HepG2 (cell line): ENCODE measurements around the gene SGF29. TPM values are rescaled to one million over a fixed set of nuclear protein-coding genes. Genes with fewer than 3 reads are reported as not detected.

Experiments used
- CCDC6 ChIP-seq: sonication (generic); formaldehyde crosslinking; IDR thresholded peaks from 2 replicates; pipeline ENCODE4 v1.8.1; 2022; ENCODE audit warnings: mild to moderate bottlenecking, missing genetic modification reagents, moderate library complexity
- GLI4 ChIP-seq: sonication (generic); formaldehyde crosslinking; IDR thresholded peaks from 2 replicates; pipeline ENCODE4 v1.5.1; 2020; ENCODE audit warnings: missing genetic modification reagents, mild to moderate bottlenecking, moderate library complexity, borderline replicate concordance
- HDAC1 ChIP-seq: sonication (generic); formaldehyde crosslinking; IDR thresholded peaks from 2 replicates; pipeline ENCODE4 v1.5.1; 2020; ENCODE audit warnings: mild to moderate bottlenecking, missing genetic modification reagents
- MIXL1 ChIP-seq: IDR thresholded peaks from 2 replicates; pipeline ENCODE4 v1.6.1; 2016
- SALL2 ChIP-seq: sonication (generic); formaldehyde crosslinking; IDR thresholded peaks from 2 replicates; pipeline ENCODE4 v1.8.1; 2023; ENCODE audit warnings: mild to moderate bottlenecking, missing genetic modification reagents, inconsistent platforms
- TGIF2 ChIP-seq: IDR thresholded peaks from 2 replicates; pipeline ENCODE4 v1.6.1; 2016; ENCODE audit warnings: control low read depth, missing compliant biosample characterization
- ZKSCAN1 ChIP-seq: fragments of 150-350 bp; IDR thresholded peaks from 2 replicates; pipeline ENCODE4 v1.6.1; 2014; ENCODE audit warnings: low read length
- ZNF382 ChIP-seq: sonication (generic); formaldehyde crosslinking; IDR thresholded peaks from 2 replicates; pipeline ENCODE4 v1.5.0; 2020; ENCODE audit warnings: missing genetic modification reagents, mild to moderate bottlenecking, borderline replicate concordance
- ZNF616 ChIP-seq: sonication (generic); formaldehyde crosslinking; IDR thresholded peaks from 2 replicates; pipeline ENCODE4 v1.5.0; 2020; ENCODE audit warnings: low read depth, mild to moderate bottlenecking, missing genetic modification reagents
- ZNF737 ChIP-seq: sonication (generic); formaldehyde crosslinking; IDR thresholded peaks from 2 replicates; pipeline ENCODE4 v1.5.0; 2020; ENCODE audit warnings: missing genetic modification reagents, mild to moderate bottlenecking, borderline replicate concordance
- ZNF770 ChIP-seq: sonication (generic); formaldehyde crosslinking; IDR thresholded peaks from 2 replicates; pipeline ENCODE4 v1.5.0; 2020; ENCODE audit warnings: mild to moderate bottlenecking, missing genetic modification reagents
- ZNF841 ChIP-seq: sonication (generic); formaldehyde crosslinking; IDR thresholded peaks from 2 replicates; pipeline ENCODE4 v1.8.1; 2023; ENCODE audit warnings: missing genetic modification reagents, borderline replicate concordance
- polyA plus RNA-seq, 8 experiments: library from polyadenylated mRNA; depleted of rRNA in 3 of 8; stranded (reverse) in 7 of 8; unstranded in 1 of 8; fragments of >200 nt; fragmentation: Illumina TruSeq in 4 of 8; extraction: Trizol in 4 of 8; gene quantifications; 2 replicates each; pipeline versions ENCODE4 v1.2.1 to v1.2.3, GENCODE V29; 2011 to 2016; ENCODE audit warnings: low read depth in 4 of 8, missing spikeins in 1 of 8, mixed read lengths in 1 of 8; ENCODE audit not compliant: insufficient read depth in 1 of 8
- total RNA-seq, 5 experiments: library from RNA; depleted of rRNA; stranded (reverse); fragments of >200 nt; fragmentation: Illumina TruSeq; extraction: Trizol; gene quantifications; 2 replicates each; pipeline ENCODE4 v1.2.3, GENCODE V29; 2016; ENCODE audit warnings: low read depth in 1 of 5
- TF ChIP-seq, protein P1 (sequence below): sonication (generic); formaldehyde crosslinking; IDR thresholded peaks from 2 replicates; pipeline ENCODE4 v1.4.0; 2020; ENCODE audit warnings: low read depth, missing genetic modification reagents
- TF ChIP-seq, protein P2 (sequence below): sonication (generic); formaldehyde crosslinking; IDR thresholded peaks from 2 replicates; pipeline ENCODE4 v1.4.0; 2020; ENCODE audit warnings: missing genetic modification reagents
- TF ChIP-seq, protein P3 (sequence below): sonication (generic); formaldehyde crosslinking; IDR thresholded peaks from 2 replicates; pipeline ENCODE4 v1.5.0; 2020; ENCODE audit warnings: mild to moderate bottlenecking, missing genetic modification reagents

Gene SGF29
- total and polyA plus RNA-seq, 2 of the 13 experiments (the other 11 are each of a cell fraction or from before 2014, with no cell fraction given), result 5.0 to 29.4 TPM

GRCh38 chr16:28610595-28611191 is 57.0 kb downstream of the SGF29 start (continued):
- TF ChIP-seq, protein P1, sequence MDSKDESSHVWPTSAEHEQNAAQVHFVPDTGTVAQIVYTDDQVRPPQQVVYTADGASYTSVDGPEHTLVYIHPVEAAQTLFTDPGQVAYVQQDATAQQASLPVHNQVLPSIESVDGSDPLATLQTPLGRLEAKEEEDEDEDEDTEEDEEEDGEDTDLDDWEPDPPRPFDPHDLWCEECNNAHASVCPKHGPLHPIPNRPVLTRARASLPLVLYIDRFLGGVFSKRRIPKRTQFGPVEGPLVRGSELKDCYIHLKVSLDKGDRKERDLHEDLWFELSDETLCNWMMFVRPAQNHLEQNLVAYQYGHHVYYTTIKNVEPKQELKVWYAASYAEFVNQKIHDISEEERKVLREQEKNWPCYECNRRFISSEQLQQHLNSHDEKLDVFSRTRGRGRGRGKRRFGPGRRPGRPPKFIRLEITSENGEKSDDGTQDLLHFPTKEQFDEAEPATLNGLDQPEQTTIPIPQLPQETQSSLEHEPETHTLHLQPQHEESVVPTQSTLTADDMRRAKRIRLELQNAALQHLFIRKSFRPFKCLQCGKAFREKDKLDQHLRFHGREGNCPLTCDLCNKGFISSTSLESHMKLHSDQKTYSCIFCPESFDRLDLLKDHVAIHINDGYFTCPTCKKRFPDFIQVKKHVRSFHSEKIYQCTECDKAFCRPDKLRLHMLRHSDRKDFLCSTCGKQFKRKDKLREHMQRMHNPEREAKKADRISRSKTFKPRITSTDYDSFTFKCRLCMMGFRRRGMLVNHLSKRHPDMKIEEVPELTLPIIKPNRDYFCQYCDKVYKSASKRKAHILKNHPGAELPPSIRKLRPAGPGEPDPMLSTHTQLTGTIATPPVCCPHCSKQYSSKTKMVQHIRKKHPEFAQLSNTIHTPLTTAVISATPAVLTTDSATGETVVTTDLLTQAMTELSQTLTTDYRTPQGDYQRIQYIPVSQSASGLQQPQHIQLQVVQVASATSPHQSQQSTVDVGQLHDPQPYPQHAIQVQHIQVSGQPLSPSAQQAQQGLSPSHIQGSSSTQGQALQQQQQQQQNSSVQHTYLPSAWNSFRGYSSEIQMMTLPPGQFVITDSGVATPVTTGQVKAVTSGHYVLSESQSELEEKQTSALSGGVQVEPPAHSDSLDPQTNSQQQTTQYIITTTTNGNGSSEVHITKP (CRISPR knock-in tag), result peak; percentile 31; the same call in 1 of the 2 replicates
- TF ChIP-seq MIXL1 (no peak), TGIF2 (no peak), ZKSCAN1 (no peak), ZNF770 (CRISPR knock-in tag) (0 out of 2 replicates have a peak, but pooled peaks have one; percentile 25), CCDC6 (no peak; the same call in 1 of the 2 replicates), ZNF382 (no peak), ZNF616 (CRISPR knock-in tag) (no peak), HDAC1 (CRISPR knock-in tag) (no peak), GLI4 (peak; percentile 95; the same call in 1 of the 2 replicates), SALL2 (CRISPR knock-in tag) (no peak), ZNF737 (CRISPR knock-in tag) (0 out of 2 replicates have a peak, but pooled peaks have one; percentile 57), ZNF841 (CRISPR knock-in tag) (no peak)
- TF ChIP-seq, protein P2, sequence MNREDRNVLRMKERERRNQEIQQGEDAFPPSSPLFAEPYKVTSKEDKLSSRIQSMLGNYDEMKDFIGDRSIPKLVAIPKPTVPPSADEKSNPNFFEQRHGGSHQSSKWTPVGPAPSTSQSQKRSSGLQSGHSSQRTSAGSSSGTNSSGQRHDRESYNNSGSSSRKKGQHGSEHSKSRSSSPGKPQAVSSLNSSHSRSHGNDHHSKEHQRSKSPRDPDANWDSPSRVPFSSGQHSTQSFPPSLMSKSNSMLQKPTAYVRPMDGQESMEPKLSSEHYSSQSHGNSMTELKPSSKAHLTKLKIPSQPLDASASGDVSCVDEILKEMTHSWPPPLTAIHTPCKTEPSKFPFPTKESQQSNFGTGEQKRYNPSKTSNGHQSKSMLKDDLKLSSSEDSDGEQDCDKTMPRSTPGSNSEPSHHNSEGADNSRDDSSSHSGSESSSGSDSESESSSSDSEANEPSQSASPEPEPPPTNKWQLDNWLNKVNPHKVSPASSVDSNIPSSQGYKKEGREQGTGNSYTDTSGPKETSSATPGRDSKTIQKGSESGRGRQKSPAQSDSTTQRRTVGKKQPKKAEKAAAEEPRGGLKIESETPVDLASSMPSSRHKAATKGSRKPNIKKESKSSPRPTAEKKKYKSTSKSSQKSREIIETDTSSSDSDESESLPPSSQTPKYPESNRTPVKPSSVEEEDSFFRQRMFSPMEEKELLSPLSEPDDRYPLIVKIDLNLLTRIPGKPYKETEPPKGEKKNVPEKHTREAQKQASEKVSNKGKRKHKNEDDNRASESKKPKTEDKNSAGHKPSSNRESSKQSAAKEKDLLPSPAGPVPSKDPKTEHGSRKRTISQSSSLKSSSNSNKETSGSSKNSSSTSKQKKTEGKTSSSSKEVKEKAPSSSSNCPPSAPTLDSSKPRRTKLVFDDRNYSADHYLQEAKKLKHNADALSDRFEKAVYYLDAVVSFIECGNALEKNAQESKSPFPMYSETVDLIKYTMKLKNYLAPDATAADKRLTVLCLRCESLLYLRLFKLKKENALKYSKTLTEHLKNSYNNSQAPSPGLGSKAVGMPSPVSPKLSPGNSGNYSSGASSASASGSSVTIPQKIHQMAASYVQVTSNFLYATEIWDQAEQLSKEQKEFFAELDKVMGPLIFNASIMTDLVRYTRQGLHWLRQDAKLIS (CRISPR knock-in tag), result no peak
- TF ChIP-seq, protein P3, sequence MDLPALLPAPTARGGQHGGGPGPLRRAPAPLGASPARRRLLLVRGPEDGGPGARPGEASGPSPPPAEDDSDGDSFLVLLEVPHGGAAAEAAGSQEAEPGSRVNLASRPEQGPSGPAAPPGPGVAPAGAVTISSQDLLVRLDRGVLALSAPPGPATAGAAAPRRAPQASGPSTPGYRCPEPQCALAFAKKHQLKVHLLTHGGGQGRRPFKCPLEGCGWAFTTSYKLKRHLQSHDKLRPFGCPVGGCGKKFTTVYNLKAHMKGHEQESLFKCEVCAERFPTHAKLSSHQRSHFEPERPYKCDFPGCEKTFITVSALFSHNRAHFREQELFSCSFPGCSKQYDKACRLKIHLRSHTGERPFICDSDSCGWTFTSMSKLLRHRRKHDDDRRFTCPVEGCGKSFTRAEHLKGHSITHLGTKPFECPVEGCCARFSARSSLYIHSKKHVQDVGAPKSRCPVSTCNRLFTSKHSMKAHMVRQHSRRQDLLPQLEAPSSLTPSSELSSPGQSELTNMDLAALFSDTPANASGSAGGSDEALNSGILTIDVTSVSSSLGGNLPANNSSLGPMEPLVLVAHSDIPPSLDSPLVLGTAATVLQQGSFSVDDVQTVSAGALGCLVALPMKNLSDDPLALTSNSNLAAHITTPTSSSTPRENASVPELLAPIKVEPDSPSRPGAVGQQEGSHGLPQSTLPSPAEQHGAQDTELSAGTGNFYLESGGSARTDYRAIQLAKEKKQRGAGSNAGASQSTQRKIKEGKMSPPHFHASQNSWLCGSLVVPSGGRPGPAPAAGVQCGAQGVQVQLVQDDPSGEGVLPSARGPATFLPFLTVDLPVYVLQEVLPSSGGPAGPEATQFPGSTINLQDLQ (CRISPR knock-in tag), result no peak
